ENCODE measurements around the gene SLC25A20. TPM values are rescaled to one million over a fixed set of nuclear protein-coding genes. Genes with fewer than 3 reads are reported as not detected.

SLC25A20 gene
- total RNA-seq, 1 donor: 20.7 TPM

DNA sequence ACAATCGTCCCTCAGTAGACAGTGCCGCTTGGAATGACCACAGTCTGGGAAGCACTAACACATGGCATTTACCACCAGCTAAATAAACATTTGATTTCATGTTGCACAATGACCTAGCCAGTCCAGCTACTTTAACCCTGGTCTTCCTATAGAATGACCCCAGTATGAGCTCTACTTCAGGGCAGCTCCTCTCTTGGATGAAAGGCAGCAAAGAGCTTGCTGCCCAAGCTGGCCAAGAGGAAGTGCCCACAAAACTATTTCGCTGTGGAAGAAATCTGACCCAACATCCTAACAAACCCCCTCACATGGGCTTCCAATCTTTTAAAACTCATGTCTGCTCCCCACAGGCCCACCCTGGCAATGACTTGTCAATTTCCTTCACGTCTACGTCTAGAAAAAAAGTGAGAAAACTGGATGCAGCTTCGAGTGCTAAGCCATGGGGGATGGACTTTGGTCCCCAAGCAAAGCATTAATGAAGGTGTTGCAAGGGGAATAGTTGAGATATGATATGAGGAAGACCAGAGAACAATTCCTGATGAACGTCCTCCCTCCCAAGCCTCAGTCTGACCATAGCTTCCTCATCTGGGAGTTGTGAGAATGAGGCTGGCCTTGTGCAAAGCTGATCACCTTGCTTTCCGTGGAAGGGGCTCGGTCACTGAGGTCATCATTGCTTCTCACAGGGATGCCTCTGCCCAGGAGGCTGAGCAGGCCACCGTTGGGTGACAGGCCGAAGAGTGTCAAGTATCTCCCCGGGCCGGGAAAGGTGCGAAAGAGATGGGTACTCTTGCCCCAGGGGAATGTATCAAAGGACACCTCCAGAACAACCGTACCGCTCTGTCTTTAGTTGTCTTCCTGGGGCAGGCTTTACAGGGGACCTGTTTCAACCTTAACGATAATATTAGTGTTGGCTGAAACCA lies 964 bp downstream of the SLC25A20 start:
- TF ChIP-seq, protein P1, sequence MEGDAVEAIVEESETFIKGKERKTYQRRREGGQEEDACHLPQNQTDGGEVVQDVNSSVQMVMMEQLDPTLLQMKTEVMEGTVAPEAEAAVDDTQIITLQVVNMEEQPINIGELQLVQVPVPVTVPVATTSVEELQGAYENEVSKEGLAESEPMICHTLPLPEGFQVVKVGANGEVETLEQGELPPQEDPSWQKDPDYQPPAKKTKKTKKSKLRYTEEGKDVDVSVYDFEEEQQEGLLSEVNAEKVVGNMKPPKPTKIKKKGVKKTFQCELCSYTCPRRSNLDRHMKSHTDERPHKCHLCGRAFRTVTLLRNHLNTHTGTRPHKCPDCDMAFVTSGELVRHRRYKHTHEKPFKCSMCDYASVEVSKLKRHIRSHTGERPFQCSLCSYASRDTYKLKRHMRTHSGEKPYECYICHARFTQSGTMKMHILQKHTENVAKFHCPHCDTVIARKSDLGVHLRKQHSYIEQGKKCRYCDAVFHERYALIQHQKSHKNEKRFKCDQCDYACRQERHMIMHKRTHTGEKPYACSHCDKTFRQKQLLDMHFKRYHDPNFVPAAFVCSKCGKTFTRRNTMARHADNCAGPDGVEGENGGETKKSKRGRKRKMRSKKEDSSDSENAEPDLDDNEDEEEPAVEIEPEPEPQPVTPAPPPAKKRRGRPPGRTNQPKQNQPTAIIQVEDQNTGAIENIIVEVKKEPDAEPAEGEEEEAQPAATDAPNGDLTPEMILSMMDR (IDR thresholded peaks at IDR 0.05; ENCODE audit: insufficient read depth, low read depth, low read length): no peak
- DNase-seq (ENCODE audit: low read depth): peak; percentile 59

GRCh38 chr3:48896936-48897335 lies 1.7 kb downstream of the SLC25A20 start:
- H3K4me3 ChIP-seq (ENCODE audit: low read depth, low read length): no peak overlapping the region
- TF ChIP-seq, protein P1 (IDR thresholded peaks at IDR 0.05; ENCODE audit: insufficient read depth, low read depth, low read length): no peak
- peak; percentile 39 for DNase-seq (ENCODE audit: low read depth)

More for the DNA sequence above, 964 bp downstream of the SLC25A20 start:
- H3K4me3 ChIP-seq (ENCODE audit: low read depth, low read length): peak overlapping the region; percentile 83

GRCh38 chr3:48894516-48894915 lies 4.2 kb downstream of the SLC25A20 start:
- TF ChIP-seq, protein P1 (IDR thresholded peaks at IDR 0.05; ENCODE audit: insufficient read depth, low read depth, low read length): no peak
- no peak for DNase-seq (ENCODE audit: low read depth)
- no peak overlapping the region for H3K4me3 ChIP-seq (ENCODE audit: low read depth, low read length)

- H3K4me3 ChIP-seq (ENCODE audit: low read depth, low read length): no peak overlapping the region
- DNase-seq (ENCODE audit: low read depth): no peak
- TF ChIP-seq, protein P1 (IDR thresholded peaks at IDR 0.05; ENCODE audit: insufficient read depth, low read depth, low read length): no peak
Measured at GRCh38 chr3:48891606-48892005, 7.1 kb downstream of the SLC25A20 start.

- TF ChIP-seq, protein P1 (IDR thresholded peaks at IDR 0.05; ENCODE audit: insufficient read depth, low read depth, low read length): no peak
- no peak for DNase-seq (ENCODE audit: low read depth)
- no peak overlapping the region for H3K4me3 ChIP-seq (ENCODE audit: low read depth, low read length)
Measured at GRCh38 chr3:48885753-48886152, 12.9 kb downstream of the SLC25A20 start.

- TF ChIP-seq, protein P1 (IDR thresholded peaks at IDR 0.05; ENCODE audit: insufficient read depth, low read depth, low read length): no peak
- no peak for DNase-seq (ENCODE audit: low read depth)
Measured at GRCh38 chr3:48881652-48882114, 17.0 kb downstream of the SLC25A20 start.

More at GRCh38 chr3:48881652-48882114, 17.0 kb downstream of the SLC25A20 start:
- no peak overlapping the region for H3K4me3 ChIP-seq (ENCODE audit: low read depth, low read length)

Data from fibroblast of villous mesenchyme (primary cell).